GM21526 (cell line): ENCODE data around the gene PSMB3.
A peak's percentile ranks its signal among the peaks of the same experiment; 100 is the strongest.
"Not testable (repeated sequence)": the region's sequence is repeated elsewhere in the genome, so short reads cannot be mapped to it uniquely, and the experiment has no call there.

ENCODE experiments used
- ATAC-seq: cut with Tn5 transposase; IDR thresholded peaks from one replicate; pipeline ENCODE4 v1.9.1; 2021; ENCODE audit warnings: moderate library complexity; ENCODE audit not compliant: unreplicated experiment, low FRiP score

The PSMB3 gene

GRCh38 chr17:38715216-38715943, 37.2 kb upstream of the PSMB3 start:
- no peak for ATAC-seq

- ATAC-seq = no peak
Observed at GRCh38 chr17:38716368-38717005, 36.1 kb upstream of the PSMB3 start.

GRCh38 chr17:38717139-38717745, 35.3 kb upstream of the PSMB3 start:
- no peak for ATAC-seq

GRCh38 chr17:38719289-38719942, 33.1 kb upstream of the PSMB3 start:
- no peak for ATAC-seq

DNA sequence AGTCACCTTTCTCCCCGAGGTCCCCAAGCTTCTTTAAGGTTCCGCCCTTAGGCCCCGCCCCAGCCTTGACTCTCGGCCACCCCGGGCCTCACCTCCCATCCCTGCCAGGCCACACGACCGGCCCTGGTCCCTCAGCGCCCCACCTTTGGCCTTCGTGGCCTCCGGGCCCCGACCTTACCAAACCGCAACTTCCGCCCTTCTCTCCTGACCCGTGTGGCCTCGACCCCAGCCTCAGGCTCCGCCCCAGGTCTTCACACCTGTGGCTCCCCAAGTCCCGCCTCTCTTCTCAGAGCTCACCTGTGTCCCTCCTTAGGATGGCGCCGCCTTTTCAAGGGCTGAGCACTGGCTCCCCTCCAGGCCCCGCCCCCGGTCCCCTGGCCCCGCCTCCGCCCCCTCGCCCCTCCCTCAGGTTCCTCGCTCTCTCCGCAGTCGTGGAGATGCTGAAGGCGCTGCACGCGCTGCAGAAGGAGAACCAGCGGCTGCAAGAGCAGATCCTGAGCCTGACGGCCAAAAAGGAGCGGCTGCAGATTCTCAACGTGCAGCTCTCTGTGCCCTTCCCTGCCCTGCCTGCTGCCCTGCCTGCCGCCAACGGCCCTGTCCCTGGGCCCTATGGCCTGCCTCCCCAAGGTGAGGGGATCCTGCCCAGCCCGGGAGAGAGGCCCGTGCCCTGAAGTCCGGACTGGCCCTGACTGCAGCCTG, 32.4 kb upstream of the PSMB3 start:
- ATAC-seq = no peak

GRCh38 chr17:38720941-38721340, 31.6 kb upstream of the PSMB3 start:
- no peak for ATAC-seq

DNA sequence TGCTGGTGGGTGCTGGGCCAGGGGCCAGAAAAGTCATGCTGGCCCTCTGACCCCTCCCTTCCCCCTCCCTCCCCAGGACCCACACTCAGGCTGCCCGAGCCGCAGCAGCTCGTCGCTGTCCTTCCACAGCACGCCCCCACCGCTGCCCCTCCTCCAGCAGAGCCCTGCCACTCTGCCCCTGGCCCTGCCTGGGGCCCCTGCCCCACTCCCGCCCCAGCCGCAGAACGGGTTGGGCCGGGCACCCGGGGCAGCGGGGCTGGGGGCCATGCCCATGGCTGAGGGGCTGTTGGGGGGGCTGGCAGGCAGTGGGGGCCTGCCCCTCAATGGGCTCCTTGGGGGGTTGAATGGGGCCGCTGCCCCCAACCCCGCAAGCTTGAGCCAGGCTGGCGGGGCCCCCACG, 30.7 kb upstream of the PSMB3 start:
- no peak for ATAC-seq

DNA sequence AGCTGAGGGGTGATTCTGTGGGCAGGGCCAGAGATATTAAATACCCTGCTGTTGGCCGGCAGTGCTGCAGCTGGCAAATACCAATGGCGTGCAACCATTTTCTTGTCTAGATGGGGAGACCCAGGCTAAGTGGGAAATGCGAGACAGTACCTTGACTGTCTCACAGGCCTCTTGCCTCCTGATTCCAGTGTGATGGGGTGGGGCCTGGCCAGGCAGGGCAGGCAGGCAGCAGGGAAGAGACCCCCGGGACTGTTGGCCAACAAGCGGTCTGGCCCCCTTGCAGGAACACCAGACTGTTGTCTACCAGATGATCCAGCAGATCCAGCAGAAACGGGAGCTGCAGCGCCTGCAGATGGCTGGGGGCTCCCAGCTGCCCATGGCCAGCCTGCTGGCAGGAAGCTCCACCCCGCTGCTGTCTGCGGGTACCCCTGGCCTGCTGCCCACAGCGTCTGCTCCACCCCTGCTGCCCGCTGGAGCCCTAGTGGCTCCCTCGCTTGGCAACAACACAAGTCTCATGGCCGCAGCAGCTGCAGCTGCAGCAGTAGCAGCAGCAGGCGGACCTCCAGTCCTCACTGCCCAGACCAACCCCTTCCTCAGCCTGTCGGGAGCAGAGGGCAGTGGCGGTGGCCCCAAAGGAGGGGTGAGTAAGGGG, 28.1 kb upstream of the PSMB3 start:
- no peak for ATAC-seq

DNA sequence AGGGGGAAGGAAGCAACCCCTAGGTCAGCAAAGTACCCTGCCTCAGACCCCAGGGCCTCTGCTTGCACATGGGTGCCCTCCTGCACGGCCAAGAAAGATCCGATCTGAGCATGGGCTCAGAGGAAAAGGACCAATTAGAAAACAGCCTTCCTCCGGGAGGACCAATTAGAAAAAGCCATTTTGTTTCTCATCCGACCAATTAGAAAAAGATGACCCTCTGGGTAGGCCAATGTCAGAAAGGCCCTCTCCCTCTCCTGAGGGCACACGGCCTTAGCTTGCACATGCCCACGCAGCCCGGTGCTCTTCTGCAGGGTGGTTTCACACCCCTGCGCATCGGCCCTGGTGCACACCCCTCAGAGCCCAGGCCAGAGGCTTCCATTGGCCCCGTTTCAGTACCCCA, 27.5 kb upstream of the PSMB3 start:
- no peak for ATAC-seq

- not testable (repeated sequence) for ATAC-seq
Observed at GRCh38 chr17:38726145-38726544, 26.4 kb upstream of the PSMB3 start.

DNA sequence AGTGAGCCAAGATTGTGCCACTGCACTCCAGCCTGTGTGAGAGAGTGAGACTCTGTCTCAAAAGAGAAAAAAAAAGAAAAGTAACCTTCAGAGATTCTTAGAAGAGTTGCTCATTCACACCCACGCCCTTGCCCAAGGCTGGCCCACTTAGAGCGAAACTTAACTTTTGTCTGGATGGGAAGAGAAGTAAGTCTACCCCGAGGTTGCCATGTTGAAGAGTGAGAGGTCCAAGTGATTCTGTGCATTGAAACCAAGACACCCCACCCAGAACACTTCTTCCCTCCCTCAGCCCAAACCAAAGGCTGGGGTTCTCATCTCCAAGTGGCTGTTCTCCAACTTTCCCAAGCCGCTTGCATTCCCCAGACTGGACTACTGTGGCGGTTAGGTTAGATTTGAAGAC, 24.8 kb upstream of the PSMB3 start:
- no peak for ATAC-seq

DNA sequence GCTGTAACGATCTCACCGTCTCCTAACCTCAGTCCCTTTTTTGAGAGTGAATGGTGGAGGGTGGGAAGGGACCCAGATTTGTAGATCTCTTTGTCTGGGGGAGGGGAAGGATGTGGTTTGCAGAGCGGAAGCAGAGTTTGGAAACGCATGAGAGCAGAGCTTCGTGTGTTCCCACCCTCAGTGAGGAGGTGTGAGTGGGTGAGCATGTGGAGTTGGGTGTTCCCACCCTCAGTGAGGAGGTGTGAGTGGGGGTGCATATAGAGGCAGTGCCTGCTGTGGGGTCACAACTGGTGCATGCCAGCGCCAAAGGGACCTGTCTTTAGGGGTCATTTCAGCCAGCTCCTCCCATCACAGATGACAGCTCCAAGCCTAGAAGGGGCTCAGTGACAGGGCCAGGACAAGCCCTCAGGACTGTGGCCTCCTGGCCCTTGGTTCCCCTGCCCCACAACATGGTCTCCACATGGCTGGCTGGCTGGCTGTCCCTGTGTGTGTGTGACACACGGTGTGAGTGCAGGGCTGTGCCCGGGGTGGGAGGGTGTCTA, 24.2 kb upstream of the PSMB3 start:
- ATAC-seq = no peak

DNA sequence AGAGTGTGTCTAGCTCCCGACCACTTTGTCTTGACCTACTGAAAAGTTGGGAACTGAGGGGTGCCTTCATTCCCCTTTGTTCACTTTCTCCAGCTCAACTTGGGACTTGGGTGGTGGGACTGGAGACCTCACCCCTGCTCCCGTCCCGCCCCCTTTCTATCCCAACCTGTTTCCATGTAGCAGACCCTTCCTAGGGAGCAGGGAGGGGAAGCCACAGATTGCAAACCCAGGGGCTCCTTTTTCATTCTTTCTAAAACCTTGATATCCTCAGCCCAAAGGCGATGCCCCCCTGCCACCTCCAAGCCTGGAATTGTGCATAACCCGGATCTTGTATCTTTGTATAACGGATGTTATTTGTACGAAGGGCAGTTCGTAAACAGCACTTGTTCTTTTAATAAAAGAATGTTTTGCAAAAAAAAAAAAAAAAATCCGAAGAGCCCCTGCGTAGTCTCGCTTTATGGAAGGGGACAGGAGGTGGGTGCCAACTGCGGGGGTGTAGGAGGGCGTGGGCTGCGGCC, 23.1 kb upstream of the PSMB3 start:
- no peak for ATAC-seq

GRCh38 chr17:38729886-38730525, 22.5 kb upstream of the PSMB3 start, which contains the start of gene CISD3:
Gene CISD3 (plus strand): TSS chr17:38730341. CDS start chr17:38730359, 18 bp downstream.
- peak; percentile 59 for ATAC-seq

GRCh38 chr17:38730526-38731379, 21.8 kb upstream of the PSMB3 start:
- ATAC-seq = no peak

DNA sequence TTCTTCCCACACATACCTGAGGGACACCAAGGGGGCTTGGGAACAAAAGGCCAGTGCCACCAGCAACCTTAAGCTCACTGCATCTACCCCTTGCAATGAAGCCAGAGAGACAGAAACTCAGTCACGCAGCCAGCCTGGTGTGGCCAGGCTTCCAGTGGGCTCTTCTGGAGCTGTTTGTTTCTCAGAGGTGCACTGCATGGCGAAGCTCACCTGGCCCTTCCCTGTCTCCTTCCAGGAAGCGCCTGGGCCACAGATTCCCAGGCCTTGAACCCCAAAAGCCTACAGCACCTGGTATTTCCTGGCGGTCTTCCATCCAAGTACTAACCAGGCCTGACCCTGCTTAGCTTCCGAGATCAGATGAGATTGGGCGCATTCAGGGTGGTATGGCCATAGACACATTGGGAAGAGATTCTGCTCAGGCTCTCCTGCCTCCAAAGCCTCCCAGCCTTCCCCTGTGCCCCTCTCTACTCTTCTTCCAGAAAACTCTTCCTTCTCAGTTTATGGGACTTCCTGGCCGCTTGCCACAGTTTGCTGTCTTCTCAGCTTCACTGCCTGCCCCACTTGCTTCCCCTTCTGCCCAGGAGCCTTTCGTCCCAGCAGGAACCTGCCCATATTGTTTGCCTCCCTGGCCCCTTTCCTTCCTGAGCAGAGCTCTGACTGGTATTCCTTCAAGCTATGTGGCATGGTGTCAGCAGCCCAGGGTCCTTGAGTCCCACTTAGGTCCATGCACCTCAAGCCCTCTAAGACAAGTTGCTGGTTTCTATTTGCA, 20.8 kb upstream of the PSMB3 start:
- ATAC-seq = no peak
